A673 (cell line): ENCODE data around the gene THOC5.

Experiments
- CTCF ChIP-seq: fragments of 300-800, 200-600 bp; sonication (generic); conservative IDR thresholded peaks from 2 replicates; pipeline ENCODE4 v1.5.1; 2017; ENCODE audit warnings: low read depth, mild to moderate bottlenecking, antibody characterized with exemption, low read length, moderate library complexity, mixed read lengths
- EZH2 ChIP-seq: fragments of 200-600 bp; sonication (generic); IDR thresholded peaks from 2 replicates; pipeline ENCODE4 v1.6.1; 2017; ENCODE audit warnings: borderline replicate concordance, low read depth, mild to moderate bottlenecking, mixed read lengths, antibody characterized with exemption, low read length; ENCODE audit not compliant: poor library complexity, severe bottlenecking

DNA sequence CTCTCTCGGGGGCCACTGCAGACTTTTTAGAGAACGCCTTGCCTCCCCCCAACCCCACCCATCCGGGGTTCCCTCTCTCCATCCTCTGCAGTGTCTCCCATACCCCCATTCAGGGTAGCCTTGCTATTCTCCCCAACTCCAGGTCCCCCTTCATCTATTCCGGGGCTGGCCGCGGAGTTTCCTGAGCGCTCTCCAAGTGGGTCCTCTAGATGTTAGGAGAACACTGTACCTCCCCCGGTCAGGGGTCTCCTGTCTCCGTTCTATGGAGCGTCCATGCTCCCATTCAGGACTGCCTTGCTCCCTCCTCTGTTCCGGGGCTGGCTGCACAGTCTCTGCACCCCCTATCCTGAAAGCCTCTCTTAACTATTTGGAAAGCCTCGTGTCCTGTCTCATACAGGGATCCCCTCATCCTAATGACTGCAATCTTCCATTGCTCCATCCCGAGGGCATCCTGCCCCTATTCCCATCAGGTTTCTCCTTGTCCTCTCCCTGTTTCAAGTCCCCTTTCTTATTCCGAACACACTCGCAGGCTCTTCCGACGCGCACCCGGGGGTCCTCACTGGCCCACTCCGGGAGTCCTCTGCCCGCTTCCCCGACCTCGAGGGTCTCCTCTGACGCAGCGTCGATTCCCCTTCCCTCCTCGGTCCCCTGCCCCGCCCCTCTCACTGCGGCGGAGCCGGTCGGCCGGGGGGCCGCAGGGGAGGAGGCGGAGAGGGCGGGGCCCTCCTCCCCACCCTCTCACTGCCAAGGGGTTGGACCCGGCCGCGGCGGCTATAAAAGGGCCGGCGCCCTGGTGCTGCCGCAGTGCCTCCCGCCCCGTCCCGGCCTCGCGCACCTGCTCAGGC is 73.9 kb downstream of the THOC5 start, which contains the start of gene NEFH:
- TF ChIP-seq CTCF: no peak
- peak; percentile 68 for TF ChIP-seq EZH2
